ENCODE measurements around the gene FARP2.
"Not testable (repeated sequence)": the region's sequence is repeated elsewhere in the genome, so short reads cannot be mapped to it uniquely, and the experiment has no call there.

Gene FARP2

GRCh38 chr2:241413501-241413900, 57.4 kb downstream of the FARP2 start:
- not testable (repeated sequence) for DNase-seq

GRCh38 chr2:241413929-241414580, 58.0 kb downstream of the FARP2 start:
- DNase-seq = no peak

- no peak for DNase-seq
Observed at GRCh38 chr2:241415196-241415595, 59.1 kb downstream of the FARP2 start.

- no peak for DNase-seq
Observed at GRCh38 chr2:241417626-241418025, 61.5 kb downstream of the FARP2 start.

GRCh38 chr2:241421330-241421729, 65.2 kb downstream of the FARP2 start:
- DNase-seq = no peak

- not testable (repeated sequence) for DNase-seq
Observed at GRCh38 chr2:241421942-241422341, 65.9 kb downstream of the FARP2 start.

- no peak for DNase-seq
Observed at GRCh38 chr2:241422350-241422749, 66.3 kb downstream of the FARP2 start.

GRCh38 chr2:241423489-241423888, 67.4 kb downstream of the FARP2 start:
- not testable (repeated sequence) for DNase-seq

- no peak for DNase-seq
Observed at GRCh38 chr2:241425368-241425767, 69.3 kb downstream of the FARP2 start.

- no peak for DNase-seq
Observed at GRCh38 chr2:241430178-241430577, 74.1 kb downstream of the FARP2 start.

GRCh38 chr2:241432824-241433448, 76.9 kb downstream of the FARP2 start:
- no peak for DNase-seq

- no peak for DNase-seq
Observed at GRCh38 chr2:241437179-241437578, 81.1 kb downstream of the FARP2 start.

GRCh38 chr2:241441492-241441891, 85.4 kb downstream of the FARP2 start:
- DNase-seq = no peak

- DNase-seq = peak; percentile 99
Observed at GRCh38 chr2:241443486-241444223, 87.6 kb downstream of the FARP2 start.

GRCh38 chr2:241445426-241445825, 89.3 kb downstream of the FARP2 start:
- no peak for DNase-seq

GRCh38 chr2:241450092-241450491, 94.0 kb downstream of the FARP2 start:
- DNase-seq = not testable (repeated sequence)

- DNase-seq = no peak
Observed at GRCh38 chr2:241451840-241452506, 95.9 kb downstream of the FARP2 start.

GRCh38 chr2:241453919-241454318, 97.8 kb downstream of the FARP2 start:
- DNase-seq = not testable (repeated sequence)

GRCh38 chr2:241454837-241455485, 98.9 kb downstream of the FARP2 start:
- DNase-seq = no peak

GRCh38 chr2:241456546-241456945, 100.5 kb downstream of the FARP2 start:
- no peak for DNase-seq

GRCh38 chr2:241458687-241459086, 102.6 kb downstream of the FARP2 start:
- no peak for DNase-seq

GRCh38 chr2:241459520-241459919, 103.4 kb downstream of the FARP2 start:
- DNase-seq = no peak

GRCh38 chr2:241460631-241461030, 104.5 kb downstream of the FARP2 start:
- no peak for DNase-seq
